GM21723 (cell line): ENCODE measurements around the gene PCYT2.

Experiments used
- ATAC-seq: cut with Tn5 transposase; IDR thresholded peaks from one replicate; pipeline ENCODE4 v1.9.1; 2021; ENCODE audit warnings: mild to moderate bottlenecking, moderate library complexity; ENCODE audit not compliant: unreplicated experiment

Gene PCYT2

DNA sequence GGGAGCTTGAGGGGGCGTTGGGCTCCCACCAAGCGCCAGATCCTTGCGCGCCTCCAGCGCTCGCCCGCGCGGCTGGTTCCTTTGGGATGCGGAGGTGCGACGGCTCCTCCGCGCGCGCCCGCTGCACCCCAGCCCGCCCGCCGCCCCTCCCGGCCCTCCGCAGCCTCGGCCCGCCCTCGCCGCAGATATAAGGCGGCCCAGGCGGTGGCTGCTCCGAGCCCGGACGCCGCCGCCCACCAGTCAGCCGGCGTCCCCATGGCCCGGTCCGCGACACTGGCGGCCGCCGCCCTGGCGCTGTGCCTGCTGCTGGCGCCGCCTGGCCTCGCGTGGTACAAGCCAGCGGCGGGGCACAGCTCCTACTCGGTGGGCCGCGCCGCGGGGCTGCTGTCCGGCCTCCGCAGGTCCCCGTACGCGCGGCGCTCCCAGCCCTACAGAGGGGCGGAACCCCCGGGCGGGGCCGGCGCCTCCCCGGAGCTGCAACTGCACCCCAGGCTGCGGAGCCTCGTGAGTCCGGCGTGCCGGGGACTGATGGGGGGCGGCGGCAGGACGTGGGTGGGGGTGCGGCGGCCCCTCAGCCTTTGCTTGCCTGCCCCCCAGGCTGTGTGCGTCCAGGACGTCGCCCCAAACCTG, 9.1 kb downstream of the PCYT2 start, which contains the start of gene NPB:
TSS of gene NPB (plus strand) at position 216 of the 630 bp plus-strand sequence. CDS start at position 256, 40 bp downstream.
- ATAC-seq: no peak

GRCh38 chr17:81901167-81902022, 9.8 kb downstream of the PCYT2 start:
- no peak for ATAC-seq

DNA sequence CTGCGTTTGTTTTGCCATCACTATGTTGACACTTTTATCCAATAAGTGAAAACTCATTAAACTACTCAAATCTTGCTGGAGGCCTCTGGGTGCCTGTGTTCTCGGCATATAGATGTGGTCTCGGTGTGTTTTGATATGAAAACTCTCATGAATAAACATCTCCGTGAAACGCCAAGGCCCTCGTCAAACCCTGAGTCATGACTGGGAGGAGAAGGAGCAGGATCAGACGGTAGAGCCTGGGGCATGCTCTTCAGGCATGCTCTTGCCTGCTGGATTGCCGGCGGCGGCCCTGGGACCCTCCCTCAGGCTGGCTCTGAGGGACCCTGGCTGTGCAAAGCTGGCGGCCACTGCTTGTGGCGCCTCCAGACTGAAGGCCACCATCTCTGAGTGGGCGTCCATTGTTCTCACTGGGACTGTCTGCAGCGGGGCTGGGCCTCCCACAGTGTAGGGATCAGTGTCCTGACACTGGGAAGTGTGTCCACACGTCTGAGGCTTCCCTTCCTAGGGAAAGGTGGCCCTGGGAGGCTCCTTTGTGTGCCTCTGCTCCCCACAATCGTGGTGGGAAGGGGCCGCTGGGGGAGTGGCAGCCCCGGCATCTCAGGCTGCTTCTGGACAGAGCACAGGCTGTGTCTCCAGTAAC, 10.9 kb downstream of the PCYT2 start:
- no peak for ATAC-seq

DNA sequence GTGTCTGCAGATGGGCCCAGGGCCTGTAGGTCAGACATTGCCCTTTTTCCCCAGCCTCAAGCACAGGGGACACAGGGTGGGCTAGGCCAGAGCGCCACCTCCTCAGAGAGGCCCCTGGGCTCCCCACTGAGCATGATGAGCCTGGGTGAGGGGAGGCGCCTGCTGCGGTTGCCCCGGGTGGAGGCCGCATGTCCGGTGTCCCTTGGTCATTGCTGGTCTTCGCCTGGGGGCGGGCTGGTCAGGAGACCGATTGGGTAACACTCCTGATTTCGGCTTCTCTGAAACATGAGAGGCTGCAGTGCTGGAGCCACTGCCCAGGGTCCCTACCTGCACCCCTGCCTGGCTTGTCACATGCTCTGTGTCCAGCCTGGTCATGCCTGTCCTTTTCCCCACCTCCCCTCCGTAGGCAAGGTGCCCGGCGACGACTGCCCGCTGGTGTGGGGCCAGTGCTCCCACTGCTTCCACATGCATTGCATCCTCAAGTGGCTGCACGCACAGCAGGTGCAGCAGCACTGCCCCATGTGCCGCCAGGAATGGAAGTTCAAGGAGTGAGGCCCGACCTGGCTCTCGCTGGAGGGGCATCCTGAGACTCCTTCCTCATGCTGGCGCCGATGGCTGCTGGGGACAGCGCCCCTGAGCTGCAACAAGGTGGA, 11.6 kb downstream of the PCYT2 start:
- ATAC-seq: no peak

- no peak for ATAC-seq
Measured at GRCh38 chr17:81898885-81899284, 12.3 kb downstream of the PCYT2 start.

DNA sequence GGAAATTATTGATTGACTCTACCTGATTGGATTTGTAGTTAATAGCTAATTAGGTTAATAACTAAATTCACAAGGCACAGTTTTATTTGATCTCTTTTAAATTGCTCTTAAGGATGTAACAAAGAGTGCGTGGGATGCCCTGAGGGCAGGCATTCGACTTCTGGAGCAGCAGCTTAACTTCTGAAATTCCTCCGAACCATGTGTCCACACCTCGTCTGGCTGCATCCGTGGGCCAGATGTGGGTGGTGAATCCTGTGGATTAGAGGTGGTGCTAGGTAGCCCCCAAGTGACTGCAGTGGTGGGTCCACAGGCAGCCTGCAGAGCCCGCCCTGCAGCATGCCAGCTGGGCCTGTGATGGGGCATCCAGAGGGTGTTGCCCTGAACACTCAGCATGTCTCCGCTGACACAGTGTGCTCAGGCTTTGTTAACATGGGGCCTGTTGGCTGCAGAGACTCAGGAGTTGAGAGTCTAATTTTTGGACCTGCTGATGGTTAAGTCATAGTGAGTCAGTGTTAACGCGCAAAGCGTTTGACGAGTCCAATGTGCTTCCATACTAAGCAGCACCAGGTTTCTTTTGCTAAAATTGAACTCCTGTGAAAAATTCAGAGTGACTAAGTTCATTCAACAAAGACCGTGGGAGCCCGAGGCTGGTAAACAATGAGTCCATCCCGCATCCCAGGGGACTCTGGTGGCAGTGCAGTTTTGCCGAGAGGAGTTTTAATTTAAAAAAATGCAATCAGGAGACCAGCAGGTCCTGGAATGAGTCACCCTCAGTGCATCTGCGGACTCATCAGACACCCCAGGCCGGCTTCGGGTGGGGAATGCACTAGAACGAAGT, 13.0 kb downstream of the PCYT2 start:
- no peak for ATAC-seq

DNA sequence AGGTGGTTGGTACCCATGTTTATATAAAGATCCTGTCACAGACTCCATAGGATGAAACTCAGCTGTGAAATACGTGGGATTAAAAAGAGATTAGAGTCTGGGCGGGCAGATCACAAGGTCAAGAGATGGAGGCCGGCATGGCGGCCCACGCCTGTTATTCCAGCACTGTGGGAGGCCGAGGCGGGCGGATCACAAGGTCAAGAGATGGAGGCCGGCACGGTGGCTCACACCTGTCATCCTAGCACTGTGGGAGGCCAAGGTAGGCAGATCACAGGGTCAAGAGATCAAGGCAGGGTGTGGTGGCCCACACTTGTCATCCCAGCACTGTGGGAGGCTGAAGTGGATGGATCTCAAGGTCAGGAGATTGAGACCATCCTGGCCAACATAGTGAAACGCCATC, 15.8 kb downstream of the PCYT2 start:
- ATAC-seq: no peak

- ATAC-seq: no peak
Measured at GRCh38 chr17:81891303-81891552, 20.0 kb downstream of the PCYT2 start.

GRCh38 chr17:81890447-81891302, 20.5 kb downstream of the PCYT2 start:
- ATAC-seq: no peak

DNA sequence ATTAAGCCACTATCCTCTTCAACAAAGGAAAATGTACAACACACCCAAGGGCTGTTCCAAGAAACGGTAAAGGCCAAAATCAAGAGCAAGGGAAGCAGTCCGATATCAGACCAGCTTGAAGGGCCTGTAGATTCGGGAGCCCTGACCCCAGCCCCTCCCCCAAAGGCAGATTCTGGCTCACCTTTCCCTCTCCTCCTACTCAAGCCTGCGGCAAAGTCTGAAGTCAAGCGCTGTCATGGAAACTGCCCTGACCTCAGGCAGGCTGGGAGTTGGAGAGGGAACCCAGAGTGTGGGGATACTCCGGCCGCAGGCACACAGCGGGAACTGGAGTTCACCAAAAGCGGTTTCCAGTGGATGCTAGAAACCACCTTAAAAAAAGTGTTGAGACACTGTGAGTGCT, 21.6 kb downstream of the PCYT2 start:
- no peak for ATAC-seq

DNA sequence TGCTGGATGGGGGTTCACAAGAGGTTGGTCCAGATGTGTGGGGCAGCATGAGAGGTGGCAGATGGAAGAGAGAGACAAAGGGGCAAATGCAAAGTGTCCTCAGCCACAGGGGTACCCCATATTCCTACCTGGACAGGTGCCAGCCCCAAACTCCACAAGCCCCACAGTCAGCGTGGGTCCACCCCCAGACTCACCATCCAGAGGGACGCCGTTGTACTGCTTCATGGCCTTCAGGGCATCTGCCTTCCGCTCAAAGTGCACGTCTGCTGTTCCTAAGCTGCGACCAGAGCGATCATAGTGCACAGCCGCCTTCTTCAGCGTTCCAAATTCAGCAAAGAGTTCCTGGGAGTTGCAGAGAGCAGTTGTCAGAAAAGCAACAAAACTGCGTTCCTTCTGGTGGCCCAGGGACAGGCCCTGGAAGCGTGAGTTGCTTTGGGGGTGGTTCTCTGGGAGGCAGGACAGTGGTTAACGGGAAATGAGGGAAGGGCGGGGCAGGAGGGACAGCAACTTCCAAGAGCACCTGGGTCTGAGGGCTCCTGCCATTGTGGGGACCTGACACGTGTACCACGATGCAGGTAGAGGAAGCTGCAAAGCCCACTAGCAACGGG, 22.1 kb downstream of the PCYT2 start:
- ATAC-seq: no peak

GRCh38 chr17:81888105-81888987, 22.9 kb downstream of the PCYT2 start:
- ATAC-seq: no peak

DNA sequence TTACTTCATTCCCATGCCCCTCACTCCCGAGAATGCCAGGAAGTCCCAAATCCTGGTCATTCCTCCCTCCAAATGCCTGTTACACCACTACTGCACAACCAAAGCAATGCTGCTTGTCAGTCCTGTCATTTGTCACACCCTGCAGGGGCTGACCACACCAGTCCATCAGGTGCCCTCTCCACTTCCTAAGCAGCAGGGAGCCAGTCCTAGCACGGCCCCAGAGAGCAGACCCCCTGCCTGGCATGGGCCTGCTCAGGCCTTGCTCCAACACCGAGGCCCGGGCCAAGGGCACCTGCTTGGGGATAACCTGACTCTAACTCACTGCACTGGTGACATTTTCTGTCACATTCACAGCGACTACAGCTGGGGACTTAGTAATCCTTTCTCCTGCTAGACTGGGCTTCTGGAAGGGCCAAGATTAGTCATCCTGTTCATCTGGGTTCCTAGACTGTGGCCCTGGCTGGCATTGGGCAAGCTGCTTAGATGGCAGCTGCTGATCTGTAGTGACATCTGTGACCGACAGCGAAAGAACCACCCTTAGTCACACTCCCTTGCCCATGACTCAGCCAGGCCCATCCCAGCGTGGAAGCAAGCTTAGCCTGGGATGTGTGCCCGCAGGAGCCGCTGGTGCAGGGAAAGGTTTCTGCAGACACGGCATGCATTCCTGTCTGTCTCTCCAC, 25.2 kb downstream of the PCYT2 start:
- no peak for ATAC-seq

DNA sequence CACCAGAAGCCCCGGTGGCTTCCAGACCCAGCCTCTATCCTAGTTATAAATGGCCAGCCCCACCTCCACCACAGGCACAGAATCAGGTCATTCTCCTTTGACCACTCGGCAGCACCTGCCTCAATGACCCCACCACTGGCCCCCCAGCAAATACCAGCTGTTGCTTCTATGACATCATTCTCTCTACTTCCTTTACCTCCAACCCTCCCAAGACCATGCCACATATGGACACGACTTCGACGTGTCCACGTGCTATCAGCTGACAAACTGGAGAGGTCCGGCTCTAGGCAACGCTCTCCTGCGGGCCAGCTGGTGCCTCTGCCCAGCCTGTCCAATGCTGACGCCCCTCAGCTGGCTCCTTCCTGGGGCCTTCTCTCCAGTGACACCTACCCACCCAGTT, 25.7 kb downstream of the PCYT2 start:
- ATAC-seq: no peak

DNA sequence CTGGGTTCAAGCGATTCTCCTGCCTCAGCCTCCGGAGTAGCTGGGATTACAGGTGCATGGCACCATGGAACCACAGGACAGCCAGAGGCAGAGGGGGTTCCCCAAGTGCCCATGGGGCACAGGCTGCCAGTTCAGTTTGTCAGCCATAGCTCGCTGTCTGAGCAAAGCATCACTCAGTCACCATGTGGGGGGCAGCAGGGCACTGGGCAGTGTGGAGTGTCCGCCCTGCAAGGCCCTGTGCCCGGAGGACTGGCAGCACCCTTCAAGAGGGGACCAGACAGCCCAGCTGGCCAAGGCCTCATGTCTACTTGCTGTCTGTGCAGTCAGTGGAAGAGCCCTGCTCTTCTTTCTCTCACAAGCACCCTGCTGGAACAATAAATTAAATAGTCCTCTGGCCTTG, 26.2 kb downstream of the PCYT2 start:
- ATAC-seq: no peak

- no peak for ATAC-seq
Measured at GRCh38 chr17:81884520-81884919, 26.7 kb downstream of the PCYT2 start.

GRCh38 chr17:81879121-81879520, 32.1 kb downstream of the PCYT2 start:
- ATAC-seq: no peak

DNA sequence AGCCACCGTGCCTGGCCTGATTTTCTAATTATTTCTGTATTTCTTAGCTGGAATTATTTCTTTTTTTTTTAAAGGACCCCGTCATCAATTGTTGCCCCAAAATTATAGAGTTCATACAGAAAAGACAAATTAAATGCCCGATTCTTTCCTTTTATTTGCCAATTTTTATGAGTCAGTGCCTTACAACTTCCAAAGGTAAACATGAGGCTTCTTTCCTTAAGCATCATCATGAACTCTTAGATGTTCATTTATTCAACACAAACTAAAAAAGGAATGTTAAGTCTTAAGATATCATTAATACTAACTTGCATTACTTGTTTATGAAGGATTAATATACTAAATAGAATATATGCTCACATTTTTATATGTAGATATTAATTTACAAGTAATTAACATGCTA, 32.9 kb downstream of the PCYT2 start:
- ATAC-seq: no peak
